Trophoblast cell (in vitro differentiated cells and primary cell): ENCODE measurements around the gene TNS3. TPM values are rescaled to one million over a fixed set of nuclear protein-coding genes. Genes with fewer than 3 reads are reported as not detected.
A peak's percentile ranks its signal among the peaks of the same experiment; 100 is the strongest.

ENCODE experiments used
- DNase-seq, 2 donors: peaks; one replicate each; pipeline ENCODE4 v3.0.0-alpha.2; 2016
- H2AFZ ChIP-seq: 2 replicates; pipeline ENCODE4 v1.6.1; 2013; ENCODE audit warnings: low read length, moderate library complexity, mild to moderate bottlenecking; ENCODE audit not compliant: insufficient read depth, poor library complexity
- H2AK5ac ChIP-seq: 2 replicates; pipeline ENCODE4 v1.6.1; 2013; ENCODE audit warnings: mild to moderate bottlenecking, low read length
- H2BK120ac ChIP-seq: 2 replicates; pipeline ENCODE4 v1.6.1; 2013; ENCODE audit warnings: low read length, mild to moderate bottlenecking, moderate library complexity; ENCODE audit not compliant: insufficient read depth, poor library complexity
- H2BK12ac ChIP-seq: 2 replicates; pipeline ENCODE4 v1.6.1; 2013; ENCODE audit warnings: mild to moderate bottlenecking, low read length, moderate library complexity
- H2BK5ac ChIP-seq: 2 replicates; pipeline ENCODE4 v1.6.1; 2013; ENCODE audit warnings: low read length, low read depth, moderate library complexity, mild to moderate bottlenecking; ENCODE audit not compliant: poor library complexity
- H3K14ac ChIP-seq: 2 replicates; pipeline ENCODE4 v1.6.1; 2013; ENCODE audit warnings: mild to moderate bottlenecking, low read length
- H3K18ac ChIP-seq: 2 replicates; pipeline ENCODE4 v1.6.1; 2013; ENCODE audit warnings: mild to moderate bottlenecking, low read length
- H3K23ac ChIP-seq: 2 replicates; pipeline ENCODE4 v1.6.1; 2013; ENCODE audit warnings: low read length
- H3K27ac ChIP-seq: 2 replicates; pipeline ENCODE4 v1.5.1; 2013; ENCODE audit warnings: low read depth, mild to moderate bottlenecking, inconsistent platforms, low read length, moderate library complexity
- H3K27me3 ChIP-seq: 2 replicates; pipeline ENCODE4 v1.6.1; 2013; ENCODE audit warnings: inconsistent platforms, mild to moderate bottlenecking, low read length, moderate library complexity; ENCODE audit not compliant: insufficient read depth
- H3K36me3 ChIP-seq, 2 experiments: 1 replicate in 1 of 2; 2 replicates in 1 of 2; pipeline ENCODE4 v1.6.1; 2013; ENCODE audit warnings: low read length in 2 of 2, mild to moderate bottlenecking in 2 of 2, moderate library complexity in 1 of 2; ENCODE audit not compliant: insufficient read depth in 2 of 2, control insufficient read depth in 1 of 2
- H3K4ac ChIP-seq: 2 replicates; pipeline ENCODE4 v1.6.1; 2013; ENCODE audit warnings: low read depth, mild to moderate bottlenecking, low read length, moderate library complexity
- H3K4me1 ChIP-seq, 2 experiments: 1 replicate in 1 of 2; 2 replicates in 1 of 2; pipeline ENCODE4 v1.6.1; 2013; ENCODE audit warnings: low read length in 2 of 2, mild to moderate bottlenecking in 2 of 2, moderate library complexity in 1 of 2; ENCODE audit not compliant: insufficient read depth in 2 of 2, control insufficient read depth in 1 of 2
- H3K4me2 ChIP-seq: 2 replicates; pipeline ENCODE4 v1.6.1; 2013; ENCODE audit warnings: inconsistent platforms, mild to moderate bottlenecking, low read length, moderate library complexity
- H3K4me3 ChIP-seq: 2 replicates; pipeline ENCODE4 v1.5.1; 2013; ENCODE audit warnings: mild to moderate bottlenecking, low read depth, low read length, inconsistent platforms
- H3K79me1 ChIP-seq: one replicate; pipeline ENCODE4 v1.6.1; 2013; ENCODE audit warnings: low read length
- H3K79me2 ChIP-seq: 2 replicates; pipeline ENCODE4 v1.6.1; 2013; ENCODE audit warnings: low read length, mild to moderate bottlenecking; ENCODE audit not compliant: control insufficient read depth, insufficient read depth, poor library complexity
- H3K9ac ChIP-seq: 2 replicates; pipeline ENCODE4 v1.6.1; 2013; ENCODE audit warnings: mild to moderate bottlenecking, low read length
- H3K9me3 ChIP-seq: 2 replicates; pipeline ENCODE4 v1.6.1; 2013; ENCODE audit warnings: low read depth, mild to moderate bottlenecking, control low read depth, inconsistent platforms, low read length; ENCODE audit not compliant: insufficient read depth
- H4K12ac ChIP-seq: 2 replicates; pipeline ENCODE4 v1.6.1; 2013; ENCODE audit warnings: low read depth, mild to moderate bottlenecking, low read length, moderate library complexity
- H4K8ac ChIP-seq: 2 replicates; pipeline ENCODE4 v1.6.1; 2013; ENCODE audit warnings: low read depth, mild to moderate bottlenecking, low read length, moderate library complexity
- H4K91ac ChIP-seq: one replicate; pipeline ENCODE4 v1.6.1; 2013; ENCODE audit warnings: low read depth, mild to moderate bottlenecking, low read length, moderate library complexity
- WGBS: extraction: QIAGEN DNeasy Blood & Tissue Kit; methylation state at CpG from one replicate; pipeline ENCODE4 v1.1.7; 2013; ENCODE audit warnings: missing lambda C conversion rate; ENCODE audit not compliant: insufficient read length, insufficient coverage; ENCODE audit errors: extremely low coverage; 5-methylcytosine and 5-hydroxymethylcytosine counted together
- polyA plus RNA-seq: library from polyadenylated mRNA; stranded (reverse); fragments of 200-250 nt; gene quantifications from 2 replicates; pipeline ENCODE4 v1.2.3, GENCODE V29; 2013

TNS3 gene
- polyA plus RNA-seq: 85.9 and 86.5 TPM in 2 replicates

DNA sequence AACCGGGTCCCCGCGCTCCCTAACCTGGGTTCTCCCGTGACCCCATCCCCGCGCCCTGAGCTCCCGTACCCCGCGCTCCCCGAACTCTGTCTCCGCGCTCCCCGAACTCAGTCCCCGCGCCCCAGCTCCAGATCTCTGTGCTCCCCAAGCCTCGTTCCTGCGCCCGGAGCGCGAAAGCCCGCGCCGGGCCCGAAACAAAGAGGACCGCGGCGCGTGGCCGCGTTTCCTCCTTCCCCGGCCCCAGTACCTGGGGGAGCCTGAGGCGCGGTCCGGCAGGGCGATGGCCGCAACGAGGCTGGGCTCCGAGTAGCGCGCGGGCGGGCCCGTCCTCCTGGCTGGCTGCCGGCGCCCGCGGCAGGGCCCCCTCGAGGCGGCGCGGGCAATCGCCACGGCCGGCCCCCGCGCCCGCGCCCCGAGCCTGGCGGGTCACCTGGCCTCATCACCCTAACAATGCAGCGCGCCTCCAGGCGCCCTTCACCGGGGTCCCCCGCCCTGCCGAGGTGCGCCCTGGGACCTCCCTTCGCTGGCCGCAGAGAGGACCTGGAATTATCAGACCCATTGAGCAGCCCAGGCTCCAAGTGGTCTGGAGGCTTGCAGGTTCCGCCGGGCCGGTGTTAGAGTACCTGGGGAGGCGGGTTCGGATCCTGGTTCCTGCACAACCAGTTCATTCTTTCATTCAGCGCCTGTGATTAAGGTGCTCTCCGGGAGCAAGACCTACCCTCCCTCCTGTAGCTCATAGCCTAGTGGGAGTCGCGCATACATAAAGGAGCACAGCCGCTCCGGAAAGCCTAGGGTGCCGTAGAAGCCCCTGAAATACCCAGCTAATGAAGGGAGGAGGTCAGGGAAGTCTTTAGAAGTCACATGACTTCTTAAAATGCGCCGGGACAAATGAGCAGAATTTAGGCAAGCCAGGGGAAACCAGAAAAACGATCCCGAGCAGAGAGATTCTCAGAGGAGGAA, at the start of gene TNS3:
Gene TNS3, minus strand, starts transcription at position 308 of the 960 bp plus-strand sequence. CDS start 142,475 bp downstream, outside the sequence.
- WGBS: no CpG with 5 or more reads among the region's 85 CpGs
- H3K79me1 ChIP-seq: peaks cover 59% of the 10 kb centered on the region

DNA sequence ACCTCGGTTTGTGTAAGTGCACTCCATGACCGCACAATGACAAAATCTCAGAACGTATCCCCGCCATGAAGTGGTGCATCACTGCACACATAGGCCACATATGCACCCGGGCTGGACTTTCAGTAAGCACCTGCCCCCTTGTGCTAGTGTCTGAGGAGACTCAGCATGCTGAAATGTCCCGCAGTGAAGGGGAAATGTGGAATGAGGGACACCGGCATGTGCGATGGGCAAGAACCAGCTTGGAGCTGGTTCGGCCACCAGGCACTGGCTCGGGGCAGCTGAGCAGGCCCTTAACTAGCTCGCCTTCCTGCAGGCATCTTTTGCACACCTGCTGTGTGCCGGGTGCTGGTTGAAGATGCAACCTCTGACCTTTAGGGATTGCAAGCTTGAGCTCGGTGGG, 49.8 kb upstream of the TNS3 start:
- peaks cover 23 to 29% of the 10 kb centered on the region in 2 experiments for H3K4me1 ChIP-seq
- H3K27ac ChIP-seq: no peak overlapping the region
- no peak overlapping the region for H2BK12ac ChIP-seq
- H3K79me1 ChIP-seq: peaks cover 24% of the 10 kb centered on the region
- H4K12ac ChIP-seq: no peak overlapping the region
- no peaks in the 10 kb centered on the region for H3K27me3 ChIP-seq
- no peak overlapping the region for H2AFZ ChIP-seq
- no peak overlapping the region for H2BK120ac ChIP-seq
- H3K4me2 ChIP-seq: no peak overlapping the region
- WGBS: no CpG with 5 or more reads among the region's 13 CpGs
- no peaks in the 10 kb centered on the region for H3K36me3 ChIP-seq
- H3K14ac ChIP-seq: no peak overlapping the region
- H4K8ac ChIP-seq: no peak overlapping the region
- no peak overlapping the region for H3K9ac ChIP-seq
- H3K18ac ChIP-seq: no peak overlapping the region
- no peak overlapping the region for H3K23ac ChIP-seq
- no peak overlapping the region for H2BK5ac ChIP-seq
- peak overlapping the region; percentile 7 for H4K91ac ChIP-seq
- no peak overlapping the region for H3K4ac ChIP-seq
- H3K9me3 ChIP-seq: peaks cover 2% of the 10 kb centered on the region
- peak; percentile 84 to 87 for DNase-seq
- H3K79me2 ChIP-seq: peaks cover 7% of the 10 kb centered on the region
- peak overlapping the region; percentile 18 for H2AK5ac ChIP-seq
- H3K4me3 ChIP-seq: no peak overlapping the region

More for the DNA sequence above, at the start of gene TNS3:
- peaks cover 38 to 40% of the 10 kb centered on the region in 2 experiments for H3K4me1 ChIP-seq
- peak within 1 kb of the TSS; percentile 85 for H3K4me2 ChIP-seq
- H3K4ac ChIP-seq: peak within 1 kb of the TSS; percentile 97
- H3K9ac ChIP-seq: peak within 1 kb of the TSS; percentile 97
- peak within 1 kb of the TSS; percentile 90 for H2AFZ ChIP-seq
- no peak within 1 kb of the TSS for H3K23ac ChIP-seq
- H3K27me3 ChIP-seq: no peaks in the 10 kb centered on the region
- peak within 1 kb of the TSS; percentile 97 for H2BK12ac ChIP-seq
- peak within 1 kb of the TSS; percentile 90 for H3K4me3 ChIP-seq
- peak within 1 kb of the TSS; percentile 94 for H3K27ac ChIP-seq
- peak within 1 kb of the TSS; percentile 99 for H2BK5ac ChIP-seq
- peak within 1 kb of the TSS; percentile 100 for H2BK120ac ChIP-seq
- peak within 1 kb of the TSS; percentile 91 for H4K8ac ChIP-seq
- H3K36me3 ChIP-seq: peaks cover 11 to 12% of the 10 kb centered on the region in 2 experiments
- peak within 1 kb of the TSS; percentile 88 for H2AK5ac ChIP-seq
- H4K91ac ChIP-seq: peak within 1 kb of the TSS; percentile 97
- H3K79me2 ChIP-seq: peaks cover 31% of the 10 kb centered on the region
- H3K14ac ChIP-seq: peak within 1 kb of the TSS; percentile 96
- H4K12ac ChIP-seq: peak within 1 kb of the TSS; percentile 86
- peak within 1 kb of the TSS; percentile 97 for H3K18ac ChIP-seq
- H3K9me3 ChIP-seq: no peaks in the 10 kb centered on the region
- peak; percentile 63 to 80 for DNase-seq

DNA sequence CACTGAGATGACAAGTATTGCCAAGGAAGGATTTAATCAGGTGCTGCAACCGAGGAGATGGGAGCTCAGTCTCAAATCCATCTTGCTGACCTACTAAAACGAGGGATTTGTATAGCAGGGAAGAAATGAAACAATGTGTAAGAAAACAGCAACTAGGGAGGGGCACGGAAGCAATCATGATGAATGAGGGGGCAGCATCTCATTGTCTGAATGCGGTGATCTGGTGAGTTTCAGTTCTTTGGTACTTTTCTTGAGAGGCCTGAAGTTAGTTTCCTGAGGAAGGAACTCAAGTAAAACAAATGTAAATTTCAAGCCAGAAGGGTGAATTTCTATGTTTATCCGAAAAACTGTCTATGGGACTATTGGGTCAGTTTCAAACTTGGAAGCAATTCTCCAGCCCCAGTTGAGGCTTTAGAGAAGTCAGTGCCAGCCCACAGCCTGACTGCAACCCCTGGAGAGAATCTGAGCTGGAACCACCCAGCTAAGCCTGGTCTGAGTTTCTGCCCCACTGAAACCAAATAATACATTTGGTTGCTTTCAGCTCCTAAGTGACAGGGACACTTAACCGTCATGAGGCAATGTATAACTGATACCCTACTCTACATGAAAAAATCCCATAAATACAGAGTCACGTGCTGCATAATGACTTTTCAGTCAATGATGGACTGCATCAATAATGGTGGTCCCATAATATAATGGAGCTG, 45.8 kb upstream of the TNS3 start:
- Histone ChIP-seq H3K27ac (no peak overlapping the region), H4K91ac (no peak overlapping the region), H3K36me3 (no peaks in the 10 kb centered on the region), H3K4me2 (no peak overlapping the region), H3K14ac (no peak overlapping the region), H3K4me3 (no peak overlapping the region), H3K18ac (no peak overlapping the region), H2BK12ac (no peak overlapping the region), H3K4ac (no peak overlapping the region), H2BK5ac (no peak overlapping the region), H3K23ac (no peak overlapping the region), H3K79me2 (no peaks in the 10 kb centered on the region), H3K9me3 (peaks cover 2% of the 10 kb centered on the region), H3K4me1 (peaks cover 9% of the 10 kb centered on the region in 2 experiments), H3K79me1 (peaks cover 7% of the 10 kb centered on the region), H4K8ac (no peak overlapping the region), H3K27me3 (no peaks in the 10 kb centered on the region), H3K9ac (no peak overlapping the region), H2AFZ (no peak overlapping the region), H2BK120ac (no peak overlapping the region), H2AK5ac (peak overlapping the region; percentile 44), H4K12ac (no peak overlapping the region)
- DNase-seq: no peak
- no CpG with 5 or more reads among the region's 7 CpGs for WGBS

DNA sequence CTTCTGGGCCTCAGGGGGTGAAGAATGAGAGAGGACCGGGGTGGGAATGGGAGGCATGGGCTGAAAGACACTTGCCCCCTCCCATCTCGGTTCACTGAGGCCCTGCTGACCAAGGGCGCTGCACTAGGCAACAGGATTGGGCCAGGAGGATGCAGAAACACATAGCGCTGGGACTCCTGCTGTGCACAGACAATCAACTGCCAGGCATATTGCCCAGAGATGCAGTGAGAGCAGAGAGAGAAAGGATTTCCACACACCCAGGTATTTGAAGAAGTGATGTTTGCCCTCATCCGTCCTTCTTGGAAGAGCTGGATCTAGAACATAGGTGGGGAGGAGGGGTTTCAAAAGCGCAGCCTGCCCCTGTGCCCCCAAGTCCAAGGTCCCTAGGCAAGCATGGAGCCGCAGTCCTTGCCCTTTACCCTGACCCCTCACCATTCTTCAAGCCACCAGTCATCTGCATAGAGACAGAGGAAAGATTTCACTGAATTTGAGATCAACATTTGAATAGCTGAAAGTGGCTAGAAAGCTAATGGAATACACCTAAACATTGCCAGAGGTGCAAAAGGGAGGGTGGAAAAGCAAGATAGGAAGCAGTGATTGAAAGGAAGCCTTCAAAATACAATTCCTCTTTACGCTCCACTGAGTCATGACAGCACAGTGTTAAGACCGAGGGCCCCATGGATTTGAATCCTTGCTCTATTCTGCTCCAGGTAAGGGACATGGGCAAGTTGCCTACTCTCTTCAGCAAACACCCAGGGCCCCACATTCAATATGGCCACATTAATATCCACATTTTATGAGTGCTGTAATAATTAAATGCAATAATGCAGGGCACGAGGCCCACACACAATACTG, 44.2 kb upstream of the TNS3 start:
- no peak overlapping the region for H3K14ac ChIP-seq
- peaks cover 4% of the 10 kb centered on the region for H3K9me3 ChIP-seq
- no peak overlapping the region for H3K23ac ChIP-seq
- peak overlapping the region; percentile 25 for H2BK12ac ChIP-seq
- H2BK120ac ChIP-seq: no peak overlapping the region
- DNase-seq: no peak
- no peak overlapping the region for H2BK5ac ChIP-seq
- no peak overlapping the region for H4K8ac ChIP-seq
- no peak overlapping the region for H3K4me2 ChIP-seq
- no peak overlapping the region for H4K12ac ChIP-seq
- H3K4me3 ChIP-seq: no peak overlapping the region
- no peak overlapping the region for H2AK5ac ChIP-seq
- no CpG with 5 or more reads among the region's 10 CpGs for WGBS
- no peak overlapping the region for H3K4ac ChIP-seq
- H3K9ac ChIP-seq: no peak overlapping the region
- H3K79me2 ChIP-seq: no peaks in the 10 kb centered on the region
- no peak overlapping the region for H4K91ac ChIP-seq
- no peak overlapping the region for H3K18ac ChIP-seq
- H3K27me3 ChIP-seq: no peaks in the 10 kb centered on the region
- no peaks in the 10 kb centered on the region for H3K36me3 ChIP-seq
- H2AFZ ChIP-seq: no peak overlapping the region
- H3K4me1 ChIP-seq: peaks cover 7 to 9% of the 10 kb centered on the region in 2 experiments
- no peak overlapping the region for H3K27ac ChIP-seq
- H3K79me1 ChIP-seq: peaks cover 7% of the 10 kb centered on the region
